ENCODE results near the gene RAB28.

Gene RAB28

GRCh38 chr4:13484122-13484748 is at the start of gene RAB28:
TSS of gene RAB28 (minus strand) at chr4:13484340.
- DNase-seq (ENCODE audit: low read depth), result peak; percentile 96
- peak within 1 kb of the TSS; percentile 76 for H3K4me3 ChIP-seq (ENCODE audit: low read depth, low read length)
- TF ChIP-seq, protein P1, sequence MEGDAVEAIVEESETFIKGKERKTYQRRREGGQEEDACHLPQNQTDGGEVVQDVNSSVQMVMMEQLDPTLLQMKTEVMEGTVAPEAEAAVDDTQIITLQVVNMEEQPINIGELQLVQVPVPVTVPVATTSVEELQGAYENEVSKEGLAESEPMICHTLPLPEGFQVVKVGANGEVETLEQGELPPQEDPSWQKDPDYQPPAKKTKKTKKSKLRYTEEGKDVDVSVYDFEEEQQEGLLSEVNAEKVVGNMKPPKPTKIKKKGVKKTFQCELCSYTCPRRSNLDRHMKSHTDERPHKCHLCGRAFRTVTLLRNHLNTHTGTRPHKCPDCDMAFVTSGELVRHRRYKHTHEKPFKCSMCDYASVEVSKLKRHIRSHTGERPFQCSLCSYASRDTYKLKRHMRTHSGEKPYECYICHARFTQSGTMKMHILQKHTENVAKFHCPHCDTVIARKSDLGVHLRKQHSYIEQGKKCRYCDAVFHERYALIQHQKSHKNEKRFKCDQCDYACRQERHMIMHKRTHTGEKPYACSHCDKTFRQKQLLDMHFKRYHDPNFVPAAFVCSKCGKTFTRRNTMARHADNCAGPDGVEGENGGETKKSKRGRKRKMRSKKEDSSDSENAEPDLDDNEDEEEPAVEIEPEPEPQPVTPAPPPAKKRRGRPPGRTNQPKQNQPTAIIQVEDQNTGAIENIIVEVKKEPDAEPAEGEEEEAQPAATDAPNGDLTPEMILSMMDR (conservative IDR thresholded peaks at IDR 0.05; ENCODE audit: low read depth, low read length), result no peak

- TF ChIP-seq, protein P1 (conservative IDR thresholded peaks at IDR 0.05; ENCODE audit: low read depth, low read length), result no peak
- DNase-seq (ENCODE audit: low read depth), result no peak
These were observed 47.5 kb upstream of the RAB28 start for GRCh38 chr4:13531625-13531998.

DNA sequence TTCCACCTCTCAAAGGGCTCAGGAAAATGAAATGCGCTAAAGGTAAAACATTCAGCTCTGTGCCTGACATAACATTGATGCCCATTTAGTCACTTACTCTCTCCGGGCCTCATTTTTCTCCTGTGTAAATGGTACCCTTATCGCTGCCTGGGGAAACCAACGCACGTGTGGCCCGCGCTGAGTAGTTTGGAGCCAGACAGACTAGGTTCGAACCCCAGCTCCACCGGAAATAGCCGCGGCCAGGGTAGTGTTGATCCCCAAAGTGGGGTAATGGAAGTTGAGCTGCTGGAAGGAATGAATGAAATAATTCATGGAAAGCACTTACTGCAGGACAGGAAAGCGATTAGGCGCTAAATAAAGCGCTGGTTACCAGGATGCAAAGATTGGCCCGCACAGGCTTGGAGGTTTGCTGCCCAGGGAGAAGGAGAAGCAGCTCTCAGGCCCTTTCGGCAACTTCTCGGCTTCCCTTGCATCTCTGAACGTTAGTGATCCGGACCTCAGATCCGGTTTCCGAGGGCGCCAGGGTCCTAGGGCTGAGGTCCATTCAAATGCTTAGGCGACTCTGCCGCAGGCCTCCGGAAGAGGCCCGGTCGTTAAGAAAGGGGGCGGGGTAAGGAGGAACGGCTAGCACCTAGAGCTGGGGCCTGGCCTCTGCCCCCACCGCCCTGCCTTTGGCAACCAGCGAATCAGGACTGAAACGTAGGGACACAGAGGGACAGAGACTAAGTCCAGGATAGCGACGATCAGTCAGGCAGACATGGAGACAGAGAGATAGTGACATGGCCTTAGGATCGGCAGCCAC is 46.9 kb upstream of the RAB28 start:
- H3K4me3 ChIP-seq (ENCODE audit: low read depth, low read length), result no peak overlapping the region
- TF ChIP-seq, protein P1 (conservative IDR thresholded peaks at IDR 0.05; ENCODE audit: low read depth, low read length), result no peak
- DNase-seq (ENCODE audit: low read depth), result no peak

More at GRCh38 chr4:13531625-13531998, 47.5 kb upstream of the RAB28 start:
- no peak overlapping the region for H3K4me3 ChIP-seq (ENCODE audit: low read depth, low read length)

- TF ChIP-seq, protein P1 (conservative IDR thresholded peaks at IDR 0.05; ENCODE audit: low read depth, low read length), result no peak
These were observed 45.2 kb upstream of the RAB28 start for GRCh38 chr4:13529128-13529919.

DNA sequence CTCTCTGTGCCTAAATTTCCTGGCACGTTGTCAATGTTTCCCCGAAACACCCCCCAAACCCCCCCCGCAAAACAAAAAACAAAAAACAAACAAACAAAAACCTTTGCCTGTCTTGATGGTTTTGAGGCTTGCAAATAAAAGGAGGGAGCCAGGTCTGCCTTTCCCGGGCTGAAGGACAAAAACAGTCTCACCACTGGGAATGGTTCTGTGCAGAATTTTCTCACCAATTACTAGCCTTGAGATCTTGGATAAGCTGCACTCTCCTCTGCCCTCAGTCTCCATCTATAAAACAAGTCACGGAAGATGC is 44.6 kb upstream of the RAB28 start:
- TF ChIP-seq, protein P1 (conservative IDR thresholded peaks at IDR 0.05; ENCODE audit: low read depth, low read length), result no peak
- no peak for DNase-seq (ENCODE audit: low read depth)
- H3K4me3 ChIP-seq (ENCODE audit: low read depth, low read length), result no peak overlapping the region

More at GRCh38 chr4:13529128-13529919, 45.2 kb upstream of the RAB28 start:
- no peak overlapping the region for H3K4me3 ChIP-seq (ENCODE audit: low read depth, low read length)
- no peak for DNase-seq (ENCODE audit: low read depth)

DNA sequence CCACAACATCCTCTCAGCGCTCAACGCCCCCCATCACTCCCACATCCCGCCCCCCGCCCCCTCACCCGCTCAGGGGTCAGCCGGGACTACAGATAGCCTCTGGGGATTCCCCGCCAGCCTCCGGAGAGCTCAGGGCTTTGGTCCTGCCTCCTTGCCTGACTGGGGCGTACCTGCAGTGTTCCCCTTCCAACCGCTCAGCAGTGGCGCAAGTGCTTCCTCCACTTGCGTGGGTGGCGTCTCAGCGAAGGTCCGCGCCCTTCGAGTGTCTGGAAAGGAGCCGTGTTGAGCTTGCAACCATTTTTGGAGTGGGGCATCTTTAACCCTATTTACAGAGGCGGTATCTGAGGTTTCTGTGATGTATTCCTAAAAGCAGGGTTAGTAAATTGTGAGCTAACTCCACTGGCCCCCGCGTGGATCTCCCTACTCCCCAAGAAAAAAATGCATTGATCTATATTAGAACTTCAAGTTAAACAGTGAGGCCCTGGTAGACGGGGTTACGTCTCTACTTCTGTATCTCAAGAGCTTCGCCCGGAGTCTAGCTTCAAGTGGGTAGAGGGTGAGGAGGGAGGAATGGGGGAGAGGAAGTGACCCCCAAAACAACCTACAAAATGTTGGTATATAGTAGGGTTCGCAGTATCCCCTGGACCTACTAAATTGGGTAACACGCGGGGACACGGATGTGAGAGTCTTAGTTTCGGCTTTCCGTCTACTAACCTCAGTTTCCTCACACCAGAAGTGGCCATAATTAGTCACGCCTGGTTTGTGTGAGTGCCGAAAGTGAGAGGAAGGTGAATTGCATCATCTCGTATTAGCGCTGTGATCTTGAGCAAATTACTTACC is 44.1 kb upstream of the RAB28 start:
- no peak overlapping the region for H3K4me3 ChIP-seq (ENCODE audit: low read depth, low read length)
- DNase-seq (ENCODE audit: low read depth), result no peak
- TF ChIP-seq, protein P1 (conservative IDR thresholded peaks at IDR 0.05; ENCODE audit: low read depth, low read length), result no peak
